Measurements from ENCODE around the gene PPIE.
"Not testable (repeated sequence)": the region's sequence is repeated elsewhere in the genome, so short reads cannot be mapped to it uniquely, and the experiment has no call there.

Gene PPIE

DNA sequence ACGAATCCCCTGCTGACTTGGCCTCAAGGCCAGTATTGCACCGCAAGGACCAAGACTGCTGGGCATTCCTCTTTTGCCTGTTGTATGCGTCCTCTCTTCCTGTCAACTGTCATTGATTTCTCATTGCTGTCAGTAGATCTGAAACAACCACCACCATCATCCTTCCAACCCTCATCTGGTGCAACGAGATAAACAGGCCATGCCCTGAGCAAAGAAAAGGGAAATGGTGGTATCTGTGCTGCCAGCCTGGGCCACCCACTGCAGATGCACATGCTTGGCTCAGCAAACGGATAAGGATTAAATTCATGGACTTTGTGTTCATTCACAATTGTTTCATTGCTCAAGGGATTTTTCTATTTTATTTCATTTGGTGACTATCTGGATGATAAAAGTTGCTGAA lies 18.8 kb downstream of the PPIE start:
- DNase-seq (ENCODE audit: extremely low read depth in 1 of 2, low read depth in 1 of 2) = no peak

DNA sequence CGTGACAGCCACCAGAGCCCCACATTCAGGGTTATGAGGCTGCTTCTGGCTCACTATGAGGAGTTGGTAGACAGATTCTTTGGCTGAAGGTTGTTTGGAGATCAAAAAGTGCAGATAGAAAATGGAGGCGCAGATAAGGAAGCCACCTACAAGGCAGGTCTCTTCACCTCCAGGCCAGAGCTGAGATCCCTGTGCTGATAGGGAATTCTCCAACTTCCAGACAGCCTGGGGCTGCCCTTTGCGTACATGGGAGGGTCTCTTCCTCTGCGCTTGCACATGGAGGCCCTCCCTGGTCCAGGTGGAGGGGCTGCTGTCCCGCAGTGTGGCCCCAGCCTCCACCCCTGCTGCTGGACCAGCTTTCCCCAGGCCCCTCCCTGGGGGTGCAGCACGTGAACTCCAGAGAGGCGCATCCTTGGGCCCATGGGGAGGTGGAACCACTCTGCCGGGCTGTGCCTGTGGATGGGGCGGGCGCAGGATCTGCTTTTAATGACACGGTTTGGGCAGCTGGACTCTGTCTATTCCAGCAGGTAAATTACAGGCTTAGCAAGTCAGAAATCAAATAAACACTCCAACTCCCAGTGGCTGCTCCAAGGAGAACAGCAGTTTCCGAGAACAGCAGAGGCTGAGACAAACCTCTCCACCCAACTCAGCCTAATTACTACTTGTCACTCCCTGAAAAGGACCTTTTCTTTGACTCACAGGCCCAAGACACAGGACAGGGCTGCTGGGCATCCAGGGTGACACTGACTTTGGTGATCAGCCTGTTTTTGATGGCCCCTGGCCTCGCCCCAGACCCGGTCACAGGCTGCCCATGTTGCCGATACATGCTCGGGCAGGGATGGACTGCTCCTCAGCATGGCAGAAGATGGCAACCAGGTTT lies 20.1 kb downstream of the PPIE start:
- no peak for DNase-seq (ENCODE audit: extremely low read depth in 1 of 2, low read depth in 1 of 2)

DNA sequence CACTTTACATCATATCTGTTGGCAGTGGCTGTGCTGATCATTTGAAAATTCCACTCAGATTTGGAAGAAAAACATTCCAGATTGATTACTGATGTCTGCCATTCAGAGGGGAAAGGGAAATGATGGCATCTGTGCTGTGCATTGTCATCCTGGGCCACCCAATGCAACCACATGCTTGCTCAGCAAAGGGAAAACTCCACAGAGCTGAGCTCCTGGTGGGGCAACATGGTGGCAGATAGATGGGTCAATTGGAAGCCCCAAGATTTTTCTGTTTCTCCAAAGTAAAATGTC lies 20.7 kb downstream of the PPIE start:
- no peak for DNase-seq (ENCODE audit: extremely low read depth in 1 of 2, low read depth in 1 of 2)

DNA sequence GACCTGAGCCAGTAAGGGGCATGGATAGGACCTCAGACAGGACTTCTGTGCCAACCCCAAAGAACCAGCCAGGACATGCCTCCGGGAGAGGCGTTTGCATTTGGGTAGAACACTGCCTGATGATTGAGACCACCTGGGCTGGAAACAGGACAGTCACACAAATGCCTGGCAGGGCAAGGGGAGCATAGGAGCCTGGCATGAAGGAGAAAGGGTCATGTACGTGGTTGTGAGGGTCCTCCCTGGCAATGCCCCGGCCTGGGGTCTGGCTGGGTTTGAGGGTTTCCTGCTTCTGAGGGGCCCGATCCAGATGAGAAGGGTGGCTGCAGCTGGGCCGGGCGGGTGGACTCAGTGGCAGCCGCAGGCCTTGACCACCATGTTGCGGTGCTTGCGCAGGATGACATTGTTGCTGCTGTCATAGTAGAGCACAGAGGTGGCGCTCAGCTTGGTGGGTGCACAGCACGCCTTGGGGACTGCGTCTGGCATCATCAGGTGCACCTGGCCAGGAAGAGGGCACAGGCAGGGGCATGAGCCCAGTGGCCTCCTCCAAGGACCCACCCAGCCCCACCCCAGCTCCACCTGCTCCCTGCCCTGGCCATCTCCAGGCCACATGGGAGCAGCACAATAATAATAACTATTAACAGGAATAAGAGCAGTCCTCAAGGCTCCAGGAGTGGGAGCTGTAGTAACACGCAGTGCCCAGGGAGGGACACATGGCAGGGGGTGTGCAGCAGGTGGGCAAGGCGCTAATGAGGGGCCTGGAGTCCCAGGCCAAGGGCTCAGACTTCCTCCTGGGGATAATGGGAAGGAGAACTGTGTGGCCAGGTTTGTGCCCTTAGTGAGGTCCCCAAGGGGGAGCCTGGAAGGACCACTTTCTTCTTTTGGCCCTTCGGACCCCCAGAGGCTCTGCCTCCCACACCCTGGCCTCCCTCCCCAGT lies 21.7 kb downstream of the PPIE start:
- no peak for DNase-seq (ENCODE audit: extremely low read depth in 1 of 2, low read depth in 1 of 2)

DNA sequence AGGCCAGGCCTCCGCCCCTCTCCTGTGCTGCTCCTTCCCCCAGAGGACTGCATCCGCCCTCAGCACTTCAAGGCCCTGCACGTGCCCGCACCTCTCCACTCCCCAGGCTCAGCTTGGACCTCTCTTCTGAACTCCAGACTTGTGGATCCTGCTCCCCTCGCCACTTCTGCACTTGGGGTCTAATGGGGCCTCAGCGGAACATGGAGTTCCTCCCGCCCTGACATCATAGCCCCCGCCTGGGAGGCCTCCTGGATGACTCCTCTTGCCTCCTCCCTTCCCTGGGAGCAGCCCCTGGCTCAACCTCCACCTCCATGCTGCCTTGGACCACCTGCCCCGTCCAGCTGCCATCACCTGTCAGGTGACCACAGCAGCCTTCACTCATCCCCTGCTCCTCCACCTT lies 22.3 kb downstream of the PPIE start:
- no peak for DNase-seq (ENCODE audit: extremely low read depth in 1 of 2, low read depth in 1 of 2)

DNA sequence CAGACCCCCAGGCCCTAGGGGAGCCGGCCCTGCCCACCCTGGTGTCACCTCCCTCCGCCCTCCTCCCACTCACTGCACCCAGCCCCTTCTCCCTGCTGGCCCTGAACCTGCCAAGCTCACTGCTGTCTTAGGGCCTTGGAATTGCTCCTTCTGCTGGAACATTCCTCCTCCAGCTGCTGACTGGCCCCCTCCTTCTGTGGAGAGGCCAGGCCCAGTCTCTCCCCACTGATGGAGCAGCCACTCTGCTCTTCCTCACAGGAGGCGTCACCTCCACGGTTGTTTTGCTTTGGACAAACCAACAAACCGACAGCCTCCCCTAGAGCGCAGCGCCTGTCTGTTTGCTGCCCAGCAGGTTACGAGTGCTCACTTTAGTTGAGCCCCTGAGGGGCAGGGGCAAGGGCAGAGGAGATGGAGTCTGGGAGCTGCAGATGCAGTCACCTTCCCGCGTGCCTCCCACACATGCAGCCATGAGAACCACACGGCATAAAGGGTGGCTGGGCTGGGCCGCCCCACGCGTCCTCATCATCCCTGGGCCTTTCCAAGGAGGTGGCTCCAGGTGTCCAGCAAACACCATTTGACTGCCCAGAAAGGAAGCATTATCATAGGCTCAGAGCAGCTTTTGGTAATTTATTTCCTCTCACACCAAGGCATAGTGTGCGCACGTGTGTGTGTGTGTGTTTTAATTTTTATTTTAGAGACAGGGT lies 23.0 kb downstream of the PPIE start:
- DNase-seq (ENCODE audit: extremely low read depth in 1 of 2, low read depth in 1 of 2) = no peak

DNA sequence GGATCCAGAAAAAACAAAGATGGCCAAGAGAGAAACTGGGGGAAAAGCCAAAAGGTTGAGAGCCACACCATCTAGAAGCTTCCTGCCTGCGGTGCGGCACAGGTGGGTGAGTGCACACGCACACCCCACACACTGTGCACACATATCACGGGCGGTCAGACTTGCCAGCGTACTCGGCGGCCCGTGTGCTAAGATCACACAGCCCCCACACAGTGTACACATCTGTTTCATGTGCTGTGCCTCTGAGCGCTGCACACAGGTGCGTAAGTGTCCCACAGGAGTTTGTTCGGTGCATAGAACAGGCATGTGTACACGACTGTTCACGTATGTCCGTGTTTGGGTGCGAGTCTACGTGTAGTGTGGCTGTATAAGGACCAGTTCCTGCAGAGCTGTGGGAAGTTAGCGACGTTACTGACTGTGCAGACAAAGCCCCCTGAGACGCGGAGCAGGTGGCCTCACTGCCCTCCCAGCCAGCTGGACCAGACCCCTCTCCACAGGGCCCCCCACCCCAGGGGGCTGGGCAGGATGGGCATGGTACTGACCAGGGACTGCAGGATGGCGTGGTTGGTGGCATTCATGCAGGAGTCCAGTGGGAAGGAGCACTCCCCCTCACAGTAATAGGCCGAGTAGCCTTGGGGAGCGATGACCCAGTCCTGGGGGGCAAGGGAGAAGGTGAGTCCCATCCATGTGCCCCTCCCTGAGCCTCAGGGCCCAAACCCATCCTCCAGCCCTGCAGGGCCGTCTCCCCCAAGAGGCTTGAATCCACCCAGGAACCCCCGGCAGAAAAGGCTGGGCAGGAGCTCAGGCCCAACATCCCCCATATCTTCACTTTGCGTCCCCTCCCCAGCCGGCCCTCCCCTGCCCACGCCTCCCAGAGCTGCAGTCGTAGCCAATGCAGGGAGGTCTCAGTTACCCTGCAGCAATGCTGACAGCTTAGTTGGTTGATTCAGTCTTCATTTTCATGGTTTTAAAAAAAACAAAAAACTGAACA lies 24.2 kb downstream of the PPIE start:
- DNase-seq (ENCODE audit: extremely low read depth in 1 of 2, low read depth in 1 of 2) = no peak

DNA sequence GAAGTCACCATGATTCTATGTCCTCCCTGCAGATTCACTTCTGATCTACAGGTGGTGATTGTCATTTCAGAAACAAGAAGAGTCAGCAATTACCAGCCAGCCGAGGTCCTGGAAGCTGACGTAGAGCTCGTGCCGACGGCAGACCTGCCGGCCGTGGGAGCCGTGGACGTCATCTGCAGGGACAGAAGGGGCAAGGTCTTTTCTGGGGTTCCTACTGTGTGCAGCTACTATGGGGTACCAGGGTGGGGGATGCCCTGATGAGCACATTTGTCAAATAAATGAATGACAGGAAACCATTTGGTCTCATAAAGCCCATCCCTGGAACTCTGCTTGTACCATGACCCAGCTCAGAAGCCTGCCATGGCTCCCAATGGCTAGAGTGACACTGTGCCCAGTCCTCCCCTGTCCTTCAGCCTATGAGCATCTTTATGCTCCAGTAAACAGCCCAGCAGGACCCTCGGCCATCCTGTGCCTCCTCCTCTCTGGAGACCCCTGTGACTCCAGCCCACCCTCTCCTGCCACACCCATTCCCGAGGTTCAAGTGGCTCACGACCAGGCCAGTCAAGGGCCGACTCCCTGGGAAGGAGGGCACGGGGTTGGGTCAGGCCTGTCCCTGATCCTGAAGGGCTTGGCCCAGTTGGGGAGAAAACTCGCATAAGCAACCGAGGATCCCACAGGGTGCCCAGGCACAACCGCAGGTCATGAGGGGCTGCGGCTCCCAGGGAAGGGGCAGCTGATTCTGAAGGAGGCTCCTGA lies 25.1 kb downstream of the PPIE start:
- not testable (repeated sequence) for DNase-seq (ENCODE audit: extremely low read depth in 1 of 2, low read depth in 1 of 2)

DNA sequence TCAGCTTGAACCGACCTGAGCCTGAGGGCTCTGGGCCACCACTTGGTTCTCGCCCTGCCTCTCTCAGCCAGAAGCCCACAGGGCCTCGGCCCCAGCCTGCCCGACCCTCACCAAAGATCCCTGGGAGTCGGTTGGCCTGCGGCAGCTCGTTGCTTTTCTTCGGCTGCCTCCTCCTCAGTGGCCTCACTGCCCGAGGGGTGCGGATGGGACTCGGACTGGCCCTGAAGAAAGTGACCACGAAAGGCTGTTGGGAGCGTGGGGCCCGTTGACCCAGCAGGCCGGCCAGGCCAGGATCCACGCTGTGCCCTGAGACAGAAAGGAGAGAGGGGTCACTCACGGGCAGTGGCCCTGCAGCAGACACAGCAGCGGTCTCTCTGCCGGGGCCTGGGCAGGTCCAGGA lies 25.8 kb downstream of the PPIE start:
- not testable (repeated sequence) for DNase-seq (ENCODE audit: extremely low read depth in 1 of 2, low read depth in 1 of 2)

DNA sequence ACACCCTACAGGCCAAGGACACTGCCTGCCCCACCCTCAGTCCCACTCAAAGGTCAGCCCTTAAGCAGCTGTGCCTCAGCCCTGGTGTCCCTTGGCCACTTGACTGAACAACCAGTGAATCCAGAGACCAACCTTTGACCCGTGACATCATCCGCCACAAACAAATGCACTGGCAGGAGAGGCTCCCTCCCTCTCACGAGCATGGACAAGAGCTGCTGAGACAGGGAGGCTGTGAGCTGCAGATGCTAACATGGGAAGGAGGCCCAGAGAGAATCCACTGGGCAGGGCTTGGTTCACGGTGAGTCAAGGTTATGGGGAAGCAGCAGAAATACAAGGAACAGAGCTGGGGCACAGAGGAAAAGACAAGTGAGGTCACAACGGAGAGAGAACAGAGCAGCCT lies 27.8 kb downstream of the PPIE start:
- DNase-seq (ENCODE audit: extremely low read depth in 1 of 2, low read depth in 1 of 2) = not testable (repeated sequence)

DNA sequence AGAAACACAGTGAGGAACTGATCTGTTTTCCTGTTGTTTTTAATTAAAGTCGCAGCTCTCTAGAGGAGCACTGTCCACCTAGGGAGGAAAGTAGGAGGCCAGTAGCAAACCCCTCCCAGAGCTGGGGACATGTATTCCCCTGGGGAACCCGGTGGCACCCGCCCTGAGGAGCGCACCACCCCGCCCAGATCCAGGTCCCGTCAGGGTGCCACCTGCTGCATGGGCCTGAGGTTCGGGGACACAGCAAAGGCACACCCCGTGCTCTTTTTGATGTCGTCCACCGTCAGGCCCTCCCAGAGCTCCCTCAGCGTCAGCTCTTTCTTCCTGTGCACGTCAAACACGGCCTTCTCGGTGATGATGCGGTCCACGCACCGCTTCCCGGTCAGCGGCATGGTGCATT lies 30.8 kb downstream of the PPIE start:
- not testable (repeated sequence) for DNase-seq (ENCODE audit: extremely low read depth in 1 of 2, low read depth in 1 of 2)

DNA sequence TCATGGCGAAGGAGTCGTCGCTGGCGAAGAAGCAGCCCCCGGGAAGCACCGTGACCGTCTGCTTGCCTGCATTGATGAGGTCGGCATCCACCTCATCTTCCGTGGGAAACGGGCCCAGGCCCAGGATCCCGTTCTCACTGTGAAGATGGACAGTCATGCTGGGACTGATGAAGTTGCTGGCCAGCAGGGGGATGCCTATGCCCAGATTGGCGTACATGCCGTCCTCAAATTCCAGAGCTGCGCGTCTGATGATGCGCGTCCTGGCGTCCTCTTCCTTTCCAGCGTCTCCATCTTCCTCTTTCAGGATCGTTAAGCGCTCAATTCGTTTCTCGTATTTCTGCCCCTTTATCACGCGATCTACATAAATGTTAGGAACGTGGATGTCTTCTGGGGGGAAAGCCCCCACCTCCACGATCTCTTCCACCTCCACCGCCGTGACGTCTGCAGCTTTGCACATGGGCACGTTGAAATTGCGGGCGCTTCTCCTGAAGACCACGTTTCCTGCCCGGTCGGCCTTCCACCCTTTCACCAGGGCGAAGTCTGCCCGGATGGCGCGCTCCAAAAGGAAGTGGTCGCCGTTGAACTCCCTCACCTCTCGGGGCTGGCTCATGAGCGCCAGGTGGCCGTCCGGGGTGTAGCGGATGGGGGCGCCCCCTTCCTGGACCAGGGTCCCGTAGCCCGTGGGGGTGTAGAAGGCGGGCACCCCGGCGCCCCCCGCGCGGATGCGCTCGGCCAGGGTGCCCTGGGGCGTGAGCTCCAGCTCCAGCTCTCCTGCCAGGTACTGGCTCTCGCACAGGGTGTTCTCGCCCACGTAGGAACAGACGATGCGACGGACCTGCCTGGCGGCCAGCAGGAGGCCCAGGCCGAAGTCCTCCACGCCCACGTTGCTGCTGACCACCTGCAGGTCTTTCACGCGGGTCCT lies 31.7 kb downstream of the PPIE start:
- not testable (repeated sequence) for DNase-seq (ENCODE audit: extremely low read depth in 1 of 2, low read depth in 1 of 2)

DNA sequence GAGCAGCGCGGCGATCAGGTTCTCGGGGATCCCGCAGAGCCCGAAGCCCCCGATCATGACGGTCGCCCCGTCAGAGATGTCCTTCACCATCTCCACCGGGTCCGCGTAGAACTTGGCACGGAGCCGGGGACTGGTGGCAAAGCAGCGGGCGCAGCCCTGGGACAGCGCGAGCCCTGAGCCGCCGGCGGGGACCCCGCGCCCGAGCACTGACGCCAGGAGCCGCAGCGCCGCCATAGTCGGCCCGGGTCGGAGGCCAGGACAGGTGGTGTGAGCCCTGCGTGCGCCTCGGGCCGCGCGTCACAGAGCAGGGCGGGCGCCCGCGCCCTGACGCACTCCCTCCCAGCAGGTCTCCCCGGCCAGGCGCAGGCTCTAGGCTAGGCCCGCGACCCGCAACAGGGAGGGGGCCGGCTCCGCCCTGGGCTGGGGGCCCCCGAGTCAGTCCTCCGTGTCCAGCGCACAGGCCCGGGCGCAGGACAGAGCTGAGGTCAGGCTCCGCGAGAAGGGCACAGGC lies 32.4 kb downstream of the PPIE start, which contains the start of gene OXCT2:
Gene OXCT2, minus strand, starts transcription at position 327 of the 511 bp plus-strand sequence. Its CDS starts 93 bp downstream, at position 234.
- not testable (repeated sequence) for DNase-seq (ENCODE audit: extremely low read depth in 1 of 2, low read depth in 1 of 2)

DNA sequence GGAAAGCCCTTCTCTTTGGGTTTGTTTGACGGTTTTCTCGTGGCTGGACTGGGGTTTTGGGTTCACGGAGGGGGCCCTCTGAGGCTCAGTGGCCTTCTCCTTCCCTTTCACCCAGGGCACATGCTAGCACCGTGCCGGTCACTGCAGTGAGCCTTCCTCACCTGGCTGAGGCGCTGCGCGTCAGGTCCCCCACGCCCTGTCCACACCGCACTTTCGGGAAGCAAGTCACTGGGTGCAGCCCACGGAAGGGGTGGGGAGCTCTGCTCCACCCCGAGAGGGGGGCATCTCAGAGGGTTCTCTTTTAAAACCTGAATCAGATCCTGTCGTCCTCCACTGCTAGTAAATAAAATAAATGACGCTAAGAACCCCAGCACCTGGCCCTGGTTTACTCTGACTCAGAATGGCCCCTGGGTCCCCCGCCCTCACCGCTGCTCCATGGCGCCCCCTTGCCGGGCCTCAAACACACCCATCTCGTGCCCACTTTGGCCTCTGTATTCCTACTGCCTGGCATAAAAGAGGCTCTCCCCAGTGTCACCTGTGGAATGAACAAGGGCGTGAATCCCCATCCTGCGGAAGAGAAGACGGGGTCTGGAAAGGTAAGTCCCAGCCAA lies 34.8 kb downstream of the PPIE start:
- not testable (repeated sequence) for DNase-seq (ENCODE audit: extremely low read depth in 1 of 2, low read depth in 1 of 2)

DNA sequence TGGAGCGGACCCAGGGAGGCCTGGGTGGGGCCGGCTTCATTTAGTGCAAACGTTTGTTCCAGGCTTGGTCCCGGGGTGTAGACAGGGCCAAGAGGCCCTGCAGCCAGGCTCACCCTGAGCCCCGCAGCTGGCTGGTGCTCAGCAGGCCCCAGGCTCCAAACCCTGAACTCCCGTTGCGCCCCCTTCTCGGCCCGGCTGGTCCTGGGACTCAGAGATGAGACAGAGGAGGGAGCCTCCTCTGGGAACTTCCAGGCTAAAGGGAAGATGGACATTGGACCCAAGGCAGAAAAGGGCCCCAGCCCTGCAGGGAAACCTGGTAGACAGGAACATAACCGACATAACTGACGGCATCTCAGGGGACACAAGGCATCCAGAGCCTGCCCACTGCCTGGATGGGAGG lies 36.5 kb downstream of the PPIE start:
- not testable (repeated sequence) for DNase-seq (ENCODE audit: extremely low read depth in 1 of 2, low read depth in 1 of 2)

DNA sequence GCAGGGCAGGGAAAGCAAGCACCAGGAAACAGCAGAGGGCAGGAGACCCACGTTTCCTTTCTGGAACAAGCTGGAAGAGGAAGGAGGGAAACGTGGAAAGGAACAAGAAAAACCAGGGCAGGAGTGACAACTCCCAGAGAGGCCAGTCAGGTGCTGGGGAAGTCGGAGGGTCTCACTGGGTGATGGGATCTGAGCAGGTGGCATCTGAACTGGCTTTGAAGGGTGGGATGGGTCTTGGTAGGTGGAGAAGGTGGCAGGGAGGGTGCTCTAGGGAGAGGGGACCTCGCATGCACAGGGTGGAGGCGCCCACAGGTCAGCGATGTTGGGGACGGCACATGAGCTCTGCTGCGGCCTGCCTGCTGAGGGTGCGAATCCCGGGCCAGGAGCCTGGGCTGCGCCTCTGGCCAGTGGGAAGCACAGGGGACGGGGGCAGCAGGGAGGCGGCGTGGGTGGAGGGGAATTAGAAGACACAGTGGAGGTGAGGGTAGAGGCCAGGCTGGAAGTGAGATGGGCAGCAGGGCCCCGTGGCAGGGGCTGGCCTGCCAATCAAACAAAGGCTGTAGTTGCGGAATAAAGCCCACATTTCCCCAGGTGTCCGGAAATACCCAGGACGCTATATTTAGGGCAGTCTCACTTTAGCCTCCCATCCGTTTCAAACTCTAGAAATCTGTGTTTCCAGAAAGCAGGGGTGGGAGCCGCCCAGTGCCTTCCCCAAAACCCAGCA lies 37.2 kb downstream of the PPIE start:
- not testable (repeated sequence) for DNase-seq (ENCODE audit: extremely low read depth in 1 of 2, low read depth in 1 of 2)

DNA sequence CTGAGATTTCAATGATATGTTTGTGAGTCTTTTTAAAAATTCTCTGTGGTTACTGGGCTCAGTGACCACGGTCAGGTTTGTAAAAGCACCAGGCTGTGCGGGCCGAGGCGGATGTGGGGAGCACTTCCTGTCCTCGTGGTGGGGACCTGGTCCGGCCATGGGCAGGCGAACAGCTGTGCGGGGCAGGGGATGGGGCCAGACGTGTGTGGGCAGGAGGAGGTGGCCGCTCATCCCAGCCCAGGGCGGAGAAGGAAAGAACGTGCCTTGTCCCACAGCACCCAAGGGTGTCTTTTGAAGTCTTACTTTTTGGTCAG lies 37.7 kb downstream of the PPIE start:
- DNase-seq (ENCODE audit: extremely low read depth in 1 of 2, low read depth in 1 of 2) = no peak

All from activated CD8-positive, alpha-beta memory T cell treated with anti-CD3 and anti-CD28 coated beads for 1 hour (primary cell).